SJCRH30 (cell line): ENCODE results near the gene CTNNAL1. TPM values are rescaled to one million over a fixed set of nuclear protein-coding genes. Genes with fewer than 3 reads are reported as not detected.
A peak's percentile ranks its signal among the peaks of the same experiment; 100 is the strongest.

ENCODE experiments used
- DNase-seq, 2 experiments: peaks; one replicate each; pipeline ENCODE4 v3.0.0-alpha.2; 2015 to 2020
- H3K27ac ChIP-seq: fragments of 250-450 bp; sonication (Bioruptor Pico); 2 replicates; pipeline ENCODE4 v1.5.1; 2020; ENCODE audit warnings: mild to moderate bottlenecking, moderate library complexity
- H3K27me3 ChIP-seq: fragments of 250-450 bp; sonication (Bioruptor Pico); 2 replicates; pipeline ENCODE4 v1.5.1; 2020; ENCODE audit warnings: mild to moderate bottlenecking, moderate library complexity
- H3K36me3 ChIP-seq: fragments of 250-450 bp; sonication (Bioruptor Pico); 2 replicates; pipeline ENCODE4 v1.5.1; 2020; ENCODE audit warnings: mild to moderate bottlenecking, moderate library complexity
- H3K4me1 ChIP-seq: fragments of 250-450 bp; sonication (Bioruptor Pico); 2 replicates; pipeline ENCODE4 v1.5.1; 2020; ENCODE audit warnings: mild to moderate bottlenecking, moderate library complexity
- H3K4me3 ChIP-seq: fragments of 250-450 bp; sonication (Bioruptor Pico); 2 replicates; pipeline ENCODE4 v1.5.1; 2020; ENCODE audit warnings: mild to moderate bottlenecking, moderate library complexity
- H3K9me3 ChIP-seq: fragments of 250-450 bp; sonication (Bioruptor Pico); replicated peaks from 2 replicates; pipeline ENCODE4 v1.5.1; 2020; ENCODE audit warnings: mild to moderate bottlenecking, moderate library complexity
- total RNA-seq: library from RNA; depleted of rRNA; stranded (reverse); fragments of >200 nt; shearing (Covaris generic); gene quantifications from 2 replicates; pipeline ENCODE4 v1.2.3, GENCODE V29; 2014

CTNNAL1 gene
- total RNA-seq, 1 experiment from 2014 or later = 89.7 TPM

DNA sequence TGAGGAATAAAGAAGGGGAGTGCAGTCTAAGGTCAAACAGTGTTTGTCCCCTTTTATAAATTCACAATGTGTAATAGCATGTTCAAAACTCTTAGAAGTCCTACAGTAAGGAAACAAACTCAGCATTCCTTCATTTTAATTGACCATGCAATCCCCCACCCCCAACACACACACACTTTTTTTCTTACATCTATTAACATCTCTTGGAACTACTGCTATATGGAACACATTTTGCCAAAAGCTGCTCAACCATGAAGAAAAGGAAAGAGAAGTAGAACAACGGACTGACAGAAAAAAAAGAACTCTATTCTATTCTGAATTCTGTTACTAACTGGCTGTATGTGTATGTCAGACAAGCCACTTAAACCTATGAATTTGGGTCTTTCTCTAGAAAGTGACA lies 2.8 kb upstream of the CTNNAL1 start:
- Histone ChIP-seq H3K27ac (no peak overlapping the region), H3K4me1 (peaks cover 13% of the 10 kb centered on the region), H3K9me3 (no peaks in the 10 kb centered on the region), H3K27me3 (no peaks in the 10 kb centered on the region), H3K36me3 (peaks cover 28% of the 10 kb centered on the region), H3K4me3 (no peak overlapping the region)
- no peak for DNase-seq

- Histone ChIP-seq H3K9me3 (no peaks in the 10 kb centered on the region), H3K4me1 (peaks cover 21% of the 10 kb centered on the region), H3K4me3 (no peak overlapping the region), H3K27me3 (no peaks in the 10 kb centered on the region), H3K36me3 (peaks cover 18% of the 10 kb centered on the region), H3K27ac (no peak overlapping the region)
- DNase-seq = no peak
Measured at GRCh38 chr9:109014608-109015280, 1.4 kb upstream of the CTNNAL1 start.

DNA sequence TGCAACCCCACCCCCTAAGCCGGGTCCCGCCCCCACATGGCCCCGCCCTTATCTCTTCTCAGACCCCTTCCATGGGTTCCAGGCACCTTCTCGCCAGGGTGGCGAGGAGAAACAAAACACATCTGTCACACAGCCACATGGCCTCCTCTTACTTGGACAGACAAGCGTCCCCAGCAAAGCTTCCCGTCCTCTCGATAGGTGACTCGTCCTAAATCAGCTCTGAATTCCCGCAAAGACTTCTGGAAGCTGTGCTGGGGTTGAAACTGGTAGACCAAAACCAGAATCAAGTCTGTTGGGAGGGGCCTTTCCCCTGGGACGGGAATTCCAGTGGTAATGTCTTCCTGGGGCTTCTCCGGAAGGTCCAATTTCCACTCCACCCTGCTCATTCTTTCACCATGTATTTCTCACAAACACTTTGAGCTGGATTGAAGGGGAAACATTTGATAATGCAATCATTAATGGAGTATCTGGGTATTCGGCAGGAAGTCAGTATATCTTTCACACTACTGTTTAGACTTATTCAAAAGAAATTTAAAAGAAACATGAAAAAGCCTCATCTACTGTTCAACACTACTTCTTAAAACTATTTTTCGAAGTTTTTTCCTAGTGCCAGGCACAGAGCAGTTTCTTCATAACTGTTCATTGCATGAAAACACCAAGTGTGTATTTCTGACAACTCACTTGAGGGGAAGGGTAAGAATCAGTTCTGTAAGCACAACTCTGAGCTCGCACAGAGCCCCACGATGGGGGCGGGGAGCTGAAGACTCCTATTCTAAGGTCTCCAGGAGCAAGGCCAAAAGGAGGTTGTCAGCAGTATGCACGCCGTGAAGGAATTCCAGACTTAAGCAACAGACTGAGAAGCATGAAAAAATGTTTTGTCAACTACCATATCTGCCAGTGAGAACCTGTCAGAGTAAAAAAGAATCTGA lies 644 bp upstream of the CTNNAL1 start:
- Histone ChIP-seq H3K36me3 (peaks cover 10% of the 10 kb centered on the region; the same call in 1 of the 2 replicates), H3K4me1 (peaks cover 21% of the 10 kb centered on the region), H3K27me3 (no peaks in the 10 kb centered on the region), H3K9me3 (no peaks in the 10 kb centered on the region), H3K27ac (0 out of 2 replicates have a peak overlapping the region, but pooled peaks have one; percentile 25), H3K4me3 (peak overlapping the region; percentile 92)
- DNase-seq = peak in 1 of 2 experiments; percentile 15

GRCh38 chr9:109012009-109012875 lies 1.1 kb downstream of the CTNNAL1 start:
- DNase-seq = peak; percentile 69 to 78
- Histone ChIP-seq H3K36me3 (peaks cover 3% of the 10 kb centered on the region; the same call in 1 of the 2 replicates), H3K27me3 (no peaks in the 10 kb centered on the region), H3K4me3 (peak overlapping the region; percentile 92), H3K27ac (peak overlapping the region; percentile 82), H3K9me3 (no peaks in the 10 kb centered on the region), H3K4me1 (peaks cover 21% of the 10 kb centered on the region)

- DNase-seq = no peak
- Histone ChIP-seq H3K27me3 (no peaks in the 10 kb centered on the region), H3K4me3 (no peak overlapping the region; the same call in 1 of the 2 replicates), H3K27ac (no peak overlapping the region), H3K9me3 (no peaks in the 10 kb centered on the region), H3K36me3 (peaks cover 3% of the 10 kb centered on the region), H3K4me1 (peaks cover 21% of the 10 kb centered on the region)
Measured at GRCh38 chr9:109011231-109011671, 2.0 kb downstream of the CTNNAL1 start.

DNA sequence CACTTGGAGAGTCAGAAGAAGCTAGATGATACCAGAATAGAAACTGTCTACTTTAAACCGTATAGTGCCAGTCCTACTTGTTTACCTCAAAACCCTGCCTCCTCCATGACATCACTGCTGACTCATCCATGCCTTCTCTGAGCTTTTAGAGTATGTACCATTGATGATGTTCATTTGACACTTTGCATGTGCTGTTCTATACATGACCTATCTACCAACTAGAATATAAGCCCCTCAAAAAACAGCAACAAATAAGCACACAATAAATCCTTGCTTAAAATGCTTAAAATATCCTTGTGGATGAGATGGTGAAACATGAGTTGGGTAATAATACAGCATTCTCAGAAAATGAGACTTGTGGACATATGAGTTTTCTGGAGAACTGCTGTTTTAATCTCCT lies 2.6 kb downstream of the CTNNAL1 start:
- Histone ChIP-seq H3K4me3 (no peak overlapping the region), H3K9me3 (no peaks in the 10 kb centered on the region), H3K27me3 (no peaks in the 10 kb centered on the region), H3K27ac (no peak overlapping the region), H3K4me1 (peaks cover 21% of the 10 kb centered on the region), H3K36me3 (peaks cover 3% of the 10 kb centered on the region)
- DNase-seq = peak; percentile 22 to 31

DNA sequence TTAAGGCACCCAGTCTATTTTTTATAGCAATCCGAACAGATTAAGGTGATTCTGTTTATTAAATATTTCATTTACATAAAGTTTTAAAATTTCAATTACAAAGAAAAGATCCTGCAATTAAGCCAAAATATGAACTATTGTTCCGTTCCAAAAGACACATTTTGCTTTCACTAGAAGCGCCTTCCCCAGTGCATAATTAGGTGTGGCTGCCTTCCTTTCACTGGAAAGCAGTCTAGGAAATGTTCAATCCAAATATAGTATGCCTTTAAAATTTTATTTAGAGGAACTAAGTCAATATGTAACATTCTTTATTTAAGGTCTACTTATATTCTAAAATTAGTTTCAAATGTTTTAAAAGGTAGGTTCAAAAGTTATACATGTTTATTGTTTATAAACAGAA lies 7.6 kb downstream of the CTNNAL1 start:
- no peak for DNase-seq
- peaks cover 13% of the 10 kb centered on the region for H3K36me3 ChIP-seq

DNA sequence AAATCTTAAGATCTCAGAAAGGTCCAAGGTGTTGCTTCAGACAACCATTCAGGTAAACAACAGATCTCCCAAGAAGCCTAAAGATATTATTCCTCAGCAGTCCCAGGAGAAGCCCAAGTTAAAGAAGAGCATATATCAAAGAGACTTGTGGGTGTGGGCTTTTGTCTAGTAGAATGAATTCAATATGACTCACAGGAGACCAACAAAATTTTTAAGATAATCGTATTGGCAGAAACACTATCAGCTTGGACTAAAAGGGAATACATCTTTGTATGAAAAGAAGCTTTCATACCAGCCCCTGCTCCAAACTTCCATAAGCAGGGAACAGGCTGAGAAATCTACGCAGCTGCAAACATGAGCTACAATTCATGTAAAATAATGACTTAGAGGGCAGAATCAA lies 10.2 kb downstream of the CTNNAL1 start:
- no peak overlapping the region for H3K4me3 ChIP-seq
- peaks cover 10% of the 10 kb centered on the region; the same call in 1 of the 2 replicates for H3K9me3 ChIP-seq
- no peak overlapping the region for H3K27ac ChIP-seq
- DNase-seq = no peak
- no peaks in the 10 kb centered on the region for H3K4me1 ChIP-seq
- H3K36me3 ChIP-seq = peaks cover 26% of the 10 kb centered on the region
- H3K27me3 ChIP-seq = no peaks in the 10 kb centered on the region

More for the DNA sequence above, 7.6 kb downstream of the CTNNAL1 start:
- peaks cover 3% of the 10 kb centered on the region; the same call in 1 of the 2 replicates for H3K4me1 ChIP-seq
- H3K27ac ChIP-seq = no peak overlapping the region
- no peaks in the 10 kb centered on the region for H3K27me3 ChIP-seq
- H3K9me3 ChIP-seq = peaks cover 10% of the 10 kb centered on the region; the same call in 1 of the 2 replicates
- H3K4me3 ChIP-seq = no peak overlapping the region

GRCh38 chr9:109002141-109002540 lies 11.2 kb downstream of the CTNNAL1 start:
- Histone ChIP-seq H3K36me3 (peaks cover 26% of the 10 kb centered on the region), H3K4me1 (no peaks in the 10 kb centered on the region), H3K4me3 (no peak overlapping the region), H3K27me3 (no peaks in the 10 kb centered on the region), H3K9me3 (peaks cover 10% of the 10 kb centered on the region; the same call in 1 of the 2 replicates), H3K27ac (no peak overlapping the region)
- peak in 1 of 2 experiments; percentile 20 for DNase-seq

- peaks cover 6% of the 10 kb centered on the region for H3K4me1 ChIP-seq
- H3K4me3 ChIP-seq = no peak overlapping the region
- peaks cover 10% of the 10 kb centered on the region; the same call in 1 of the 2 replicates for H3K9me3 ChIP-seq
- H3K36me3 ChIP-seq = peaks cover 25% of the 10 kb centered on the region
- H3K27me3 ChIP-seq = no peaks in the 10 kb centered on the region
- DNase-seq = no peak
- no peak overlapping the region for H3K27ac ChIP-seq
Measured at GRCh38 chr9:109001275-109001676, 12.0 kb downstream of the CTNNAL1 start.

GRCh38 chr9:108997112-108997511 lies 16.2 kb downstream of the CTNNAL1 start:
- Histone ChIP-seq H3K27me3 (no peaks in the 10 kb centered on the region), H3K27ac (no peak overlapping the region), H3K4me3 (no peak overlapping the region), H3K4me1 (peaks cover 7% of the 10 kb centered on the region), H3K9me3 (0 out of 2 replicates have a peak, but pooled peaks cover under 1% of the 10 kb centered on the region), H3K36me3 (peaks cover 22% of the 10 kb centered on the region; the same call in 1 of the 2 replicates)
- no peak for DNase-seq

GRCh38 chr9:108996643-108997042 lies 16.7 kb downstream of the CTNNAL1 start:
- H3K9me3 ChIP-seq = no peaks in the 10 kb centered on the region
- peaks cover 7% of the 10 kb centered on the region for H3K4me1 ChIP-seq
- H3K27ac ChIP-seq = no peak overlapping the region
- H3K27me3 ChIP-seq = no peaks in the 10 kb centered on the region
- no peak overlapping the region for H3K4me3 ChIP-seq
- H3K36me3 ChIP-seq = peaks cover 25% of the 10 kb centered on the region
- no peak for DNase-seq

GRCh38 chr9:108994695-108995094 lies 18.6 kb downstream of the CTNNAL1 start:
- peaks cover 39% of the 10 kb centered on the region for H3K36me3 ChIP-seq
- no peak for DNase-seq
- peaks cover 7% of the 10 kb centered on the region for H3K4me1 ChIP-seq
- H3K4me3 ChIP-seq = no peak overlapping the region
- H3K9me3 ChIP-seq = no peaks in the 10 kb centered on the region
- no peaks in the 10 kb centered on the region for H3K27me3 ChIP-seq
- no peak overlapping the region for H3K27ac ChIP-seq

- peaks cover 2% of the 10 kb centered on the region; the same call in 1 of the 2 replicates for H3K4me1 ChIP-seq
- no peak overlapping the region for H3K27ac ChIP-seq
- H3K27me3 ChIP-seq = no peaks in the 10 kb centered on the region
- no peak for DNase-seq
- peaks cover 43% of the 10 kb centered on the region for H3K36me3 ChIP-seq
- H3K4me3 ChIP-seq = no peak overlapping the region
- 0 out of 2 replicates have a peak, but pooled peaks cover 2% of the 10 kb centered on the region for H3K9me3 ChIP-seq
Measured at GRCh38 chr9:108991479-108991878, 21.8 kb downstream of the CTNNAL1 start.
